Measurements from ENCODE around the gene PDE6H.

Gene PDE6H

DNA sequence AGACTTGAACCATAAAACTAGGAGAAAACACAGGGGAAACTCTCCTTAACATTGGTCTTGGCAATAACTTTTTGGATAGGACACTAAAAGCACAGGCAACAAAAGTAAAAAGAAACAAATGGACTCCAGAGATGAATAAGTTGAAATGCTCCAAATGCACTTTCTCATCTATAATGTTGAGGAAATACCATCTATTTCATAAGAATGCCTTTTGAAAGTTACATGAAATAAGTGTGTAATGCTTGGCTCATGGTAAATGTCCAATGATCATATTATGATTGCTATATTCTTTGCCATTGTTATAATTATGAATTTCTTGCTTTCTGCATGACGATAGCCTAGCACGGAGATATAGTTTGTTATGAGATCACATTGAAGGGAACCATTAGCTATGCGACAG is 19.8 kb downstream of the PDE6H start:
- Histone ChIP-seq H3K4me1 (ENCODE audit: insufficient read depth, low read length) (peaks cover 20% of the 10 kb centered on the region), H3K9ac (ENCODE audit: low read depth, low read length) (no peak overlapping the region), H3K36me3 (ENCODE audit: insufficient read depth, low read length) (no peaks in the 10 kb centered on the region), H2AFZ (ENCODE audit: low read depth, low read length) (no peak overlapping the region), H3K79me2 (ENCODE audit: insufficient read depth, low read length) (no peaks in the 10 kb centered on the region), H3K4me2 (ENCODE audit: insufficient read depth, low read length) (no peak overlapping the region), H3K27me3 (ENCODE audit: insufficient read depth, low read length, poor library complexity) (no peaks in the 10 kb centered on the region), H3K9me3 (ENCODE audit: insufficient read depth, low read length, severe bottlenecking) (no peaks in the 10 kb centered on the region), H3K27ac (ENCODE audit: low read length) (no peak overlapping the region), H4K20me1 (ENCODE audit: insufficient read depth, low read length) (no peaks in the 10 kb centered on the region), H3K4me3 (ENCODE audit: low read depth in 1 of 2, low read length in 2 of 2) (no peak overlapping the region)
- no peak for DNase-seq
- TF ChIP-seq EZH2 (IDR thresholded peaks at IDR 0.05; ENCODE audit: borderline replicate concordance, low read depth, low read length, severe bottlenecking), result no peak
- TF ChIP-seq, protein P1, sequence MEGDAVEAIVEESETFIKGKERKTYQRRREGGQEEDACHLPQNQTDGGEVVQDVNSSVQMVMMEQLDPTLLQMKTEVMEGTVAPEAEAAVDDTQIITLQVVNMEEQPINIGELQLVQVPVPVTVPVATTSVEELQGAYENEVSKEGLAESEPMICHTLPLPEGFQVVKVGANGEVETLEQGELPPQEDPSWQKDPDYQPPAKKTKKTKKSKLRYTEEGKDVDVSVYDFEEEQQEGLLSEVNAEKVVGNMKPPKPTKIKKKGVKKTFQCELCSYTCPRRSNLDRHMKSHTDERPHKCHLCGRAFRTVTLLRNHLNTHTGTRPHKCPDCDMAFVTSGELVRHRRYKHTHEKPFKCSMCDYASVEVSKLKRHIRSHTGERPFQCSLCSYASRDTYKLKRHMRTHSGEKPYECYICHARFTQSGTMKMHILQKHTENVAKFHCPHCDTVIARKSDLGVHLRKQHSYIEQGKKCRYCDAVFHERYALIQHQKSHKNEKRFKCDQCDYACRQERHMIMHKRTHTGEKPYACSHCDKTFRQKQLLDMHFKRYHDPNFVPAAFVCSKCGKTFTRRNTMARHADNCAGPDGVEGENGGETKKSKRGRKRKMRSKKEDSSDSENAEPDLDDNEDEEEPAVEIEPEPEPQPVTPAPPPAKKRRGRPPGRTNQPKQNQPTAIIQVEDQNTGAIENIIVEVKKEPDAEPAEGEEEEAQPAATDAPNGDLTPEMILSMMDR (IDR thresholded peaks at IDR 0.05; ENCODE audit: borderline replicate concordance, extremely low read depth, low read length, poor library complexity, severe bottlenecking), result no peak
- no peak for ATAC-seq (ENCODE audit: insufficient read depth, low read depth)

DNA sequence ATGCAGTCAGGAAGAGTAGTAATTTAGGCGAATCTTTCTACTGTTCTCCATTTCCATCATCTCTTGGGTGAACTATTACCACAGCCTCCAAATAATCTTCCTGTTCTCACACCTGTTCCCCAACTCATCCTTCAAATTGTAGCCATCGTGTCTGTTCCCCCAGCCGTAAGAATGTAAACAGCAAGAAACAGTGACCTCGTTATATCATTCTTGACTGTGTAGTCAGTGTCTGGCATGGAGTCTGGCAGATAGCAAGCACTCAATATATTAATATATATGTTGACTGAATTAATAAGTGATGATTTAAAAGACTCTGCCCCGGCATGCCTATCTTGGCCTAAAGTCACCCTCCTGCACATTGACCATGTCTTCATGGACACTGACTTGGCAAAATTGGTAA is 20.3 kb downstream of the PDE6H start:
- TF ChIP-seq EZH2 (IDR thresholded peaks at IDR 0.05; ENCODE audit: borderline replicate concordance, low read depth, low read length, severe bottlenecking), result no peak
- TF ChIP-seq, protein P1 (IDR thresholded peaks at IDR 0.05; ENCODE audit: borderline replicate concordance, extremely low read depth, low read length, poor library complexity, severe bottlenecking), result no peak
- no peak overlapping the region; the same call in 1 of the 2 replicates for H3K27ac ChIP-seq (ENCODE audit: low read length)

DNA sequence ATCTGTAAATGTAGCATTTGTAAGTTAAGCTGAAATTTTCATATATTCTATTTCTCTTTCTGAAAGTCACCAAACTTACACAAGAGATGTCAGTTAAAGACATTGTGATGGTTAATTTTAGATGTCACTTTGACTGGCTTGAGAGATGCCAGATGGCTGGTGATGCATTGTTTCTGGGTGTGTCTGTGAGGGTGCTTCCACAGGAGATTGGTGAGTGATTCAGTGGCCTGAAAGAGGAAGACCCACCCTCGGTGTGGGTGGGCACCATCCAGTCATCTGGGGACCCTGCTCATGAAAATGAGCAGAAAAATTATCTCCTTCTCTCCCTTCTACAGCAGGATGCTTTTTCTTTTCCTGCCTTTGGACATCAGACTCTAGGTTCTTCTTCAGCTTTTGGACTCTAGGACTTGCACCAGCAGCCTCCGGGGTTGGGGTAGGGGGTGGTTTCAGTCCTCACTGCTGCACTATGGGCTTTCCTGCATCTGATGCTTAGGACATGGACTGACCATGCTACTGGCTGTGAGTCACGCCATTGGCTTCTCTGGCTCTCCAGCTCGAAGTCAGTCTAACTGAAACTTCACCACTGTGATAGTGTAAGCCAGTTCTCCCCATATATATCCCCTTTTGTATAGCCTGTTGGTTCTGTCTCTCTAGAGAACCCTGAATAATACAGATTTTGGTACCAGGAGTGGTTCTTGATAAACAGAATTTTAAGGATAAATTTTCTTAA is 20.9 kb downstream of the PDE6H start:
- no peak overlapping the region for H3K9ac ChIP-seq (ENCODE audit: low read depth, low read length)
- H4K20me1 ChIP-seq (ENCODE audit: insufficient read depth, low read length), result no peaks in the 10 kb centered on the region
- no peak overlapping the region for H3K4me3 ChIP-seq (ENCODE audit: low read depth in 1 of 2, low read length in 2 of 2)
- peaks cover 20% of the 10 kb centered on the region for H3K4me1 ChIP-seq (ENCODE audit: insufficient read depth, low read length)
- H2AFZ ChIP-seq (ENCODE audit: low read depth, low read length), result no peak overlapping the region
- DNase-seq (no peak), ATAC-seq (ENCODE audit: insufficient read depth, low read depth) (0 out of 3 replicates have a peak, but pooled peaks have one; percentile 47)
- H3K9me3 ChIP-seq (ENCODE audit: insufficient read depth, low read length, severe bottlenecking), result no peaks in the 10 kb centered on the region
- no peaks in the 10 kb centered on the region for H3K79me2 ChIP-seq (ENCODE audit: insufficient read depth, low read length)
- H3K27me3 ChIP-seq (ENCODE audit: insufficient read depth, low read length, poor library complexity), result no peaks in the 10 kb centered on the region
- H3K27ac ChIP-seq (ENCODE audit: low read length), result peak overlapping the region; percentile 12; the same call in 1 of the 2 replicates
- no peak overlapping the region for H3K4me2 ChIP-seq (ENCODE audit: insufficient read depth, low read length)
- no peak for TF ChIP-seq EZH2 (IDR thresholded peaks at IDR 0.05; ENCODE audit: borderline replicate concordance, low read depth, low read length, severe bottlenecking)
- TF ChIP-seq, protein P1 (IDR thresholded peaks at IDR 0.05; ENCODE audit: borderline replicate concordance, extremely low read depth, low read length, poor library complexity, severe bottlenecking), result no peak
- no peaks in the 10 kb centered on the region for H3K36me3 ChIP-seq (ENCODE audit: insufficient read depth, low read length)

More for the DNA sequence above, 20.3 kb downstream of the PDE6H start:
- Histone ChIP-seq H3K36me3 (ENCODE audit: insufficient read depth, low read length) (no peaks in the 10 kb centered on the region), H3K4me2 (ENCODE audit: insufficient read depth, low read length) (no peak overlapping the region), H3K27me3 (ENCODE audit: insufficient read depth, low read length, poor library complexity) (no peaks in the 10 kb centered on the region), H4K20me1 (ENCODE audit: insufficient read depth, low read length) (no peaks in the 10 kb centered on the region), H3K4me1 (ENCODE audit: insufficient read depth, low read length) (peaks cover 20% of the 10 kb centered on the region), H2AFZ (ENCODE audit: low read depth, low read length) (no peak overlapping the region), H3K9ac (ENCODE audit: low read depth, low read length) (no peak overlapping the region), H3K4me3 (ENCODE audit: low read depth in 1 of 2, low read length in 2 of 2) (no peak overlapping the region), H3K79me2 (ENCODE audit: insufficient read depth, low read length) (no peaks in the 10 kb centered on the region), H3K9me3 (ENCODE audit: insufficient read depth, low read length, severe bottlenecking) (no peaks in the 10 kb centered on the region)
- ATAC-seq (ENCODE audit: insufficient read depth, low read depth), result 0 out of 3 replicates have a peak, but pooled peaks have one; percentile 30
- DNase-seq, result no peak

All from DND-41 (cell line).